OCI-LY7 (cell line): ENCODE data around the gene BRI3. TPM values are rescaled to one million over a fixed set of nuclear protein-coding genes. Genes with fewer than 3 reads are reported as not detected.

ENCODE experiments used
- BruUV-seq: library from RNA; stranded (reverse); fragments of 400-500 nt; replicated peaks from 2 replicates; lab custom pipeline; 2021; lab: Mats Ljungman, UMichigan
- CTCF ChIA-PET: fragments of 300-600 bp; sonication (Branson Sonifier 250); formaldehyde crosslinking; loops from one replicate; lab custom pipeline; 2022; ENCODE audit warnings: antibody characterized with exemption; ENCODE audit not compliant: unreplicated experiment; lab: Charles Lee
- POLR2A ChIA-PET: fragments of 300-600 bp; sonication (Branson Sonifier 250); formaldehyde crosslinking; loops from one replicate; lab custom pipeline; 2022; ENCODE audit warnings: antibody characterized with exemption; lab: Charles Lee
- DNase-seq: peaks from one replicate; pipeline ENCODE4 v3.0.0-alpha.2; 2015; ENCODE audit warnings: low spot score
- H2AFZ ChIP-seq: fragments of 200-600 bp; sonication (generic), shearing (Covaris generic); 2 replicates; pipeline ENCODE4 v1.6.1; 2014; ENCODE audit warnings: mild to moderate bottlenecking, antibody characterized with exemption, low read length, moderate library complexity
- H3K27ac ChIP-seq: fragments of 200-600 bp; sonication (generic); 2 replicates; pipeline ENCODE4 v1.5.1; 2014; ENCODE audit warnings: mixed run types, low read depth, mild to moderate bottlenecking, moderate library complexity, low read length, inconsistent platforms; ENCODE audit not compliant: poor library complexity, severe bottlenecking
- H3K36me3 ChIP-seq: fragments of 200-600 bp; sonication (generic); 2 replicates; pipeline ENCODE4 v1.6.1; 2014; ENCODE audit warnings: mild to moderate bottlenecking, antibody characterized with exemption, low read length, moderate library complexity, mixed read lengths; ENCODE audit not compliant: insufficient read depth
- H3K4me1 ChIP-seq: fragments of 200-600 bp; sonication (generic); 2 replicates; pipeline ENCODE4 v1.5.1; 2014; ENCODE audit warnings: mild to moderate bottlenecking, low read length; ENCODE audit not compliant: insufficient read depth, poor library complexity, severe bottlenecking
- H3K4me2 ChIP-seq: fragments of 200-600 bp; sonication (generic); 2 replicates; pipeline ENCODE4 v1.6.1; 2014; ENCODE audit warnings: mild to moderate bottlenecking, low read length
- H3K4me3 ChIP-seq: fragments of 200-600 bp; sonication (generic); 2 replicates; pipeline ENCODE4 v1.5.1; 2014; ENCODE audit warnings: mild to moderate bottlenecking, low read depth, low read length; ENCODE audit not compliant: poor library complexity, severe bottlenecking
- H3K79me2 ChIP-seq: fragments of 200-600 bp; sonication (generic); 2 replicates; pipeline ENCODE4 v1.6.1; 2016; ENCODE audit warnings: low read depth, mild to moderate bottlenecking, low read length, moderate library complexity, mixed read lengths; ENCODE audit not compliant: insufficient read depth
- H3K9me2 ChIP-seq: fragments of 200-600 bp; sonication (generic); 2 replicates; pipeline ENCODE4 v1.6.1; 2016; ENCODE audit warnings: mild to moderate bottlenecking, low read length, mixed read lengths; ENCODE audit not compliant: insufficient read depth
- H3K9me3 ChIP-seq: fragments of 200-600 bp; sonication (generic); 2 replicates; pipeline ENCODE4 v1.6.1; 2014; ENCODE audit warnings: mild to moderate bottlenecking, mixed run types, low read length, mixed read lengths
- H4K20me1 ChIP-seq: fragments of 200-600 bp; sonication (generic); 2 replicates; pipeline ENCODE4 v1.6.1; 2014; ENCODE audit warnings: mild to moderate bottlenecking, antibody characterized with exemption, low read length, moderate library complexity, mixed read lengths; ENCODE audit not compliant: insufficient read depth
- EZH2phosphoT487 ChIP-seq: fragments of 200-600 bp; sonication (generic); IDR thresholded peaks from 2 replicates; pipeline ENCODE4 v1.6.1; 2018; ENCODE audit warnings: low read depth, borderline replicate concordance, mild to moderate bottlenecking, mixed run types, antibody characterized with exemption, low read length, moderate library complexity, mixed read lengths
- intact Hi-C: fragments of 100-400 bp; cut with micrococcal nuclease; formaldehyde crosslinking; loops from one replicate; pipeline ENCODE4 v1.10.0; 2022; ENCODE audit not compliant: unreplicated experiment
- total RNA-seq, 2 experiments: library from RNA; depleted of rRNA in 1 of 2; stranded (reverse); fragments of >200 nt in 1 of 2; shearing (Covaris generic) in 1 of 2; gene quantifications; 2 replicates each; pipeline ENCODE4 v1.2.3, GENCODE V29; 2014 to 2022
- TF ChIP-seq, protein P1 (sequence below): fragments of 200-600 bp; sonication (generic); conservative IDR thresholded peaks from 2 replicates; pipeline ENCODE4 v1.5.1; 2014; ENCODE audit warnings: mild to moderate bottlenecking, antibody characterized with exemption, low read length, moderate library complexity, mixed read lengths

The BRI3 gene
- total RNA-seq, 2 experiments from 2014 or later: 18.0 to 49.8 TPM

DNA sequence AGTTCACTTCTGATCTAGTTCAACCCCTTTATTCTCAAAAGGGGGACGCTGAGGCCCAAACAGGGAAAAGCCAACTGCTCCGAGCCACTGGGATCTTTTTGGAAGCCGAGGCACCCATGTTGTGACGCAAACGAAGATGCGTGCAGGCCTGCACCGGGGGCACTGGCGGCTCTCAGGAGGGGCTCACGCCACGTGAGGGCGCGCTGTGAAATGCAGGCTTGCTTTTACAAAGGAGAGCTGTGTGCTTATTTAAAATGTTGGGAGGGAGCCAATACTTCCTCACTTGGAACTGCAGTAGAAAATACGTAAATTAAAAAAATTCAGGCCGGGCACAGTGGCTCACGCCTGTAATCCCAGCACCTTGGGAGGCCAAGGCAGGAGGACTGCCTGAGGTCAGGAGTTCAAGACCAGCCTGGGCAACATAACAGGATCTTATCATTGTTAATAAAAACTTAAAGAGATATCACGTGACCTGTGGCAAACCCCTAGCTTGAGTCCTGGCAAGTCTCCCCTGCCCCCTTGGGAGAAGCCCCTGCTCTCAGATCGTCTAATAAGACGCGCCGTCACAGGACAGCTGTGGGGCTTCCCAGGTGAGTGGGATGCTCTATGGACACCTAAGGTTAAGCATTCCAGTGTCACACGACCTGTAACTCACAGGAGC lies 16.3 kb downstream of the BRI3 start:
- Histone ChIP-seq H3K4me2 (no peak overlapping the region), H3K4me1 (peaks cover 4% of the 10 kb centered on the region), H3K9me3 (no peaks in the 10 kb centered on the region), H4K20me1 (no peaks in the 10 kb centered on the region), H3K4me3 (no peak overlapping the region), H2AFZ (no peak overlapping the region), H3K79me2 (no peaks in the 10 kb centered on the region), H3K9me2 (no peaks in the 10 kb centered on the region), H3K36me3 (no peaks in the 10 kb centered on the region), H3K27ac (no peak overlapping the region)
- TF ChIP-seq EZH2phosphoT487: no peak
- TF ChIP-seq, protein P1, sequence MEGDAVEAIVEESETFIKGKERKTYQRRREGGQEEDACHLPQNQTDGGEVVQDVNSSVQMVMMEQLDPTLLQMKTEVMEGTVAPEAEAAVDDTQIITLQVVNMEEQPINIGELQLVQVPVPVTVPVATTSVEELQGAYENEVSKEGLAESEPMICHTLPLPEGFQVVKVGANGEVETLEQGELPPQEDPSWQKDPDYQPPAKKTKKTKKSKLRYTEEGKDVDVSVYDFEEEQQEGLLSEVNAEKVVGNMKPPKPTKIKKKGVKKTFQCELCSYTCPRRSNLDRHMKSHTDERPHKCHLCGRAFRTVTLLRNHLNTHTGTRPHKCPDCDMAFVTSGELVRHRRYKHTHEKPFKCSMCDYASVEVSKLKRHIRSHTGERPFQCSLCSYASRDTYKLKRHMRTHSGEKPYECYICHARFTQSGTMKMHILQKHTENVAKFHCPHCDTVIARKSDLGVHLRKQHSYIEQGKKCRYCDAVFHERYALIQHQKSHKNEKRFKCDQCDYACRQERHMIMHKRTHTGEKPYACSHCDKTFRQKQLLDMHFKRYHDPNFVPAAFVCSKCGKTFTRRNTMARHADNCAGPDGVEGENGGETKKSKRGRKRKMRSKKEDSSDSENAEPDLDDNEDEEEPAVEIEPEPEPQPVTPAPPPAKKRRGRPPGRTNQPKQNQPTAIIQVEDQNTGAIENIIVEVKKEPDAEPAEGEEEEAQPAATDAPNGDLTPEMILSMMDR: no peak
- intact Hi-C loops: no loop called here
- CTCF ChIA-PET: no interaction called here
- POLR2A ChIA-PET: interaction anchor here (0.9 kb wide), 1 partner anchor 22 kb away, joined by 3 read pairs; no protein-coding TSS in a partner anchor
- no TSS peak for BruUV-seq
- no peak for DNase-seq

DNA sequence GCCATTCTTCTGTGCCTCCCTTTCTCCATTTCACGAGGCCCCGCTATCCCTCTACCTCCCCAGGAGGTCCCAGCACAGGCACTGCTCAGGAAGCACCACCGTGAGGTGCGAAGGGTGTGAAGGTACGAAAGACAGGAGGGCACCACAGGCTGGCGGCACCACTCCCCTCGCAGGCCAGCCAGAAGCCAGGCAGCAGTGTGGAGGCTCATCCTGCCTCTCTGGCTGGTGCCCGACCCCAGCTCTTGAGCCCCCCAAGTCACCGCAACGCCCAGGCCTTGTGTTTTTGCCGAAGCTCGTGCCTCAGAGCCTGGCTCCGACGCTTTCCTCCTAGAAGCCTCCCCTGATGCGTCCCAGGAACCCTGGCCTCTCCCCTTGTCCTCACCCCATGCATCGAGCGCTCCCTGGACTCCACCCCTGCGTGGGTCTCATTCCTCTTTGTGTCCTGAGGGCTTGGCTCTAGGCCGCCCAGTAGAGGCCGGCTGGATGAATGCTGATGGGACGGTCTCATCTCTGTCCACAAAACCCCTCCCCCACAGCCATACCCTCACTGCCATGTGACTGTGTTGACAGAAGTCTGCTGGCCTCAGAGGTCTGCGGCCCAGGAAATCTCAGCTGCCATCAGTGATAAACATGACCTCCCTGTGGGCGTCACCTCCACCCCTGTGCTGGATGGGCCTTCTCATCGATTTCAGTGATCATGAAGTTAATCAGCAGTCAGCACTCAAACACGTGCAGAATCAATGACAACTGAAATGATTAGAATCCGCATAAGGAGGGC lies 19.3 kb downstream of the BRI3 start:
- no peak overlapping the region for H3K4me2 ChIP-seq
- no TSS peak for BruUV-seq
- CTCF ChIA-PET: no interaction called here
- no peaks in the 10 kb centered on the region for H3K79me2 ChIP-seq
- H3K4me1 ChIP-seq: no peaks in the 10 kb centered on the region
- no peak for DNase-seq
- H4K20me1 ChIP-seq: no peaks in the 10 kb centered on the region
- no peaks in the 10 kb centered on the region for H3K36me3 ChIP-seq
- H3K27ac ChIP-seq: no peak overlapping the region
- intact Hi-C loops: no loop called here
- TF ChIP-seq, protein P1: no peak
- TF ChIP-seq EZH2phosphoT487: no peak
- no peaks in the 10 kb centered on the region for H3K9me3 ChIP-seq
- POLR2A ChIA-PET: no interaction called here
- no peaks in the 10 kb centered on the region for H3K9me2 ChIP-seq
- H2AFZ ChIP-seq: no peak overlapping the region
- H3K4me3 ChIP-seq: no peak overlapping the region
